Measurements from ENCODE around the gene GFAP.

DNA sequence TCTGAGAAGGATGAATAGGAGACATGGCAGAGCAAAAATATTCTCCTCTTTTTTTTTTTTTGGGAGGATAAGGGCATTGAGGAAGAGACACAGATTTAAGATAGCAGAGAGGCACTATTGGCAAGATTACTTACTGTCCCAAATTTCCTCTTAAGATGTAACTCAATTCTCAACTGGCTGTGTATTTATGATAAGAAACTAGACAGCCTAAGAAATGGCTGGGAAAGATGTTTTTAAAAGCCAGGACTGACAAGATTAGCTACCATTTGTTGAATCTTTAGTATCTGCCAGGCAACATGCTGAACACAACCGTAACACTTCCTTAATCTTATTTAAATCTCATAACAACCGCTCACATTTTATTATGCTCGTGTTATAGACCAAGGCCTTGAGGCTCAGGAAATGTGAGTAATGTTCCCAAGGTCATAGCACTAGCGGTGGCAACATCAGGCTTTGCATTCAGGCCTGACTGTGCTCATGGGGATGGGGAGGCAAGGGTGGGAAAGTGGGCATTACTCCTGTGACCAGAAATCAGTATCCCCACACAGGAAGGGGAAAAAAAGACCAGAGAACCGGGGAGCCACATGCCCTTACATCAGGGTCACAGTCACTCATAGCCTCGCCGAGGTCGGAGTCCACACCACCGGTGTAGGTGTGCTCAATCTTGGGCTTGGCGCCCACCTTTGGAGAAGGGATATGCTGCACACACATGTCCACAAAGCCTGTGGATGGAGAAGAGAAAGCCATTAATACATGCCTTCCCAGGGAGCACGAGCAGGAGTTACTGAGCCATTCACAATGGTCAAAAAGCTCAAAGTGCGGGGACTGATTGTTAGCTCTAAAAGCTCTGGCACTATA is 52.0 kb downstream of the GFAP start:
- TF ChIP-seq ELF1 (IDR thresholded peaks at IDR 0.05) (no peak), FOXJ3 (CRISPR knock-in tag; IDR thresholded peaks at IDR 0.05) (no peak), FOSL2 (IDR thresholded peaks at IDR 0.05; ENCODE audit: borderline replicate concordance, low read depth) (no peak), RAD21 (IDR thresholded peaks at IDR 0.05; ENCODE audit: low read length) (no peak)

All from SK-N-SH (cell line).